Upper lobe of left lung (tissue), 4 donors: ENCODE measurements around the gene RCBTB2.

Experiments
- EP300 ChIP-seq, 4 donors: sonication (generic); formaldehyde crosslinking; IDR thresholded peaks; one replicate each; pipeline ENCODE4 v1.5.1; 2017; ENCODE audit warnings: antibody characterized with exemption in 4 of 4, control low read depth in 2 of 4
- POLR2A ChIP-seq, 4 donors: fragments of 450-650 bp; IDR thresholded peaks; one replicate each; pipeline ENCODE4 v1.5.1; 2016 to 2017; ENCODE audit warnings: antibody characterized with exemption in 4 of 4, mild to moderate bottlenecking in 2 of 4
- POLR2AphosphoS5 ChIP-seq, 2 donors: sonication (generic); formaldehyde crosslinking; IDR thresholded peaks; one replicate each; pipeline ENCODE4 v1.5.1; 2017; ENCODE audit warnings: antibody characterized with exemption in 2 of 2
- TF ChIP-seq, protein P1 (sequence below), 6 experiments: fragments of 450-650 bp in 4 of 6; fragments of 200-600 bp in 2 of 6; sonication (generic) in 2 of 6; IDR thresholded peaks; one replicate each; pipeline ENCODE4 v1.5.1; 2016 to 2019; ENCODE audit warnings: antibody characterized with exemption in 6 of 6

DNA sequence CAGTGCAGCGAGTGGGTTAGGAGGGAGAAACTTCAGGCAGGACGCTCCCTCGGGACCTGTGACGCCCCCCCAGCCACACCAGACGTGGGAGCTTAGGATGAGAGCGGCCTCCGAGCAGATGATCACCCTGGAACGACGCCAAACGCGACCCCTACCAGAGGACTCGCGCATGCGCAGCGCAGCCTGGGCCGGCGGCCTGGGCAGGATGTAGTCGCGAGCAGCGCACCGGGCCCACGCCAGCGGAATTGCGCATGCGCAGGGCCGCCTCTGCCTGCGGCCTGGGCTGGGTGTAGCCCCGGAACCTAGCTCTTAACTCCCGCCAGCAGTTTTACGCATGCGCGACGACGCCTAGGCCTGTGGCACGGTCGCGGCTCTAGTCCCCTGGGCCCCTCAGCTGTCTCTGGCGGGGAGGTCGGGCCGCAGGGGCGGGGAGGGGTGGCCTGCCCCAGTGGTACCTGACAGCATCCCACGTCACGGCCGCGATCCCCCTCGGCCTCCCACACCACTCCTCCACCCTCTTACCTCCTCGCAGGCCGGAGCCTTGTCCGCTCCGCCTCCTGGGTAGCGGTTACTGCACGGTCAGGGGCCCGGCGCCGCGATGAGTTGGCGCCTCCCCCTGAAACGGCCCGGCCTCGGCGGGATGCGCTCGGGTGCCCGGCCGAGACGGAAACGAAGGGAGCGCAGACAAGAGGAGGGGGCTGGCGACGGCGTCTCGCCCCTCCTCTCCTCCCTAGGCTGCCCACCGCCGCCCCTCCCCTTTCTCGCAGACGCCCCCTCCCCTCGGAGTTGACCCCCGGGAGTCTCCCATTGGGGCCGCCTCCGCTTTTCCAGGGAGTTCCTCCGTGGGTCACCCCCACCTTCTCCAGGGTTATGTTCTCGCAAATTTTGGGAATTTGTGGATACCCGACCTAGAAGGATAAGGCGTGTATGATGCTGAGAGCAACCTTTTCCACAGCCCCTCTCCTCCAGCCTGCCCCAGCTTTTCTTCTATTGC is at the start of gene RCBTB2:
- TF ChIP-seq, protein P1, sequence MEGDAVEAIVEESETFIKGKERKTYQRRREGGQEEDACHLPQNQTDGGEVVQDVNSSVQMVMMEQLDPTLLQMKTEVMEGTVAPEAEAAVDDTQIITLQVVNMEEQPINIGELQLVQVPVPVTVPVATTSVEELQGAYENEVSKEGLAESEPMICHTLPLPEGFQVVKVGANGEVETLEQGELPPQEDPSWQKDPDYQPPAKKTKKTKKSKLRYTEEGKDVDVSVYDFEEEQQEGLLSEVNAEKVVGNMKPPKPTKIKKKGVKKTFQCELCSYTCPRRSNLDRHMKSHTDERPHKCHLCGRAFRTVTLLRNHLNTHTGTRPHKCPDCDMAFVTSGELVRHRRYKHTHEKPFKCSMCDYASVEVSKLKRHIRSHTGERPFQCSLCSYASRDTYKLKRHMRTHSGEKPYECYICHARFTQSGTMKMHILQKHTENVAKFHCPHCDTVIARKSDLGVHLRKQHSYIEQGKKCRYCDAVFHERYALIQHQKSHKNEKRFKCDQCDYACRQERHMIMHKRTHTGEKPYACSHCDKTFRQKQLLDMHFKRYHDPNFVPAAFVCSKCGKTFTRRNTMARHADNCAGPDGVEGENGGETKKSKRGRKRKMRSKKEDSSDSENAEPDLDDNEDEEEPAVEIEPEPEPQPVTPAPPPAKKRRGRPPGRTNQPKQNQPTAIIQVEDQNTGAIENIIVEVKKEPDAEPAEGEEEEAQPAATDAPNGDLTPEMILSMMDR (IDR thresholded peaks at IDR 0.05) = peak in 1 of 6 experiments; percentile 42
- TF ChIP-seq POLR2AphosphoS5 (IDR thresholded peaks at IDR 0.05) = peak; percentile 97 to 98
- TF ChIP-seq POLR2A (IDR thresholded peaks at IDR 0.05) = peak; percentile 72 to 96 (median 90)
- peak in 1 of 4 donors; percentile 71 for TF ChIP-seq EP300 (IDR thresholded peaks at IDR 0.05)
